DMS153 treated with DMSO at 0.1 percent for 48 hours (cell line): ENCODE results near the gene TOR4A.

Experiments
- DNase-seq: peaks from one replicate; lab custom pipeline; 2025; ENCODE audit not compliant: unreplicated experiment; lab: John Stamatoyannopoulos, UW

TOR4A gene

DNA sequence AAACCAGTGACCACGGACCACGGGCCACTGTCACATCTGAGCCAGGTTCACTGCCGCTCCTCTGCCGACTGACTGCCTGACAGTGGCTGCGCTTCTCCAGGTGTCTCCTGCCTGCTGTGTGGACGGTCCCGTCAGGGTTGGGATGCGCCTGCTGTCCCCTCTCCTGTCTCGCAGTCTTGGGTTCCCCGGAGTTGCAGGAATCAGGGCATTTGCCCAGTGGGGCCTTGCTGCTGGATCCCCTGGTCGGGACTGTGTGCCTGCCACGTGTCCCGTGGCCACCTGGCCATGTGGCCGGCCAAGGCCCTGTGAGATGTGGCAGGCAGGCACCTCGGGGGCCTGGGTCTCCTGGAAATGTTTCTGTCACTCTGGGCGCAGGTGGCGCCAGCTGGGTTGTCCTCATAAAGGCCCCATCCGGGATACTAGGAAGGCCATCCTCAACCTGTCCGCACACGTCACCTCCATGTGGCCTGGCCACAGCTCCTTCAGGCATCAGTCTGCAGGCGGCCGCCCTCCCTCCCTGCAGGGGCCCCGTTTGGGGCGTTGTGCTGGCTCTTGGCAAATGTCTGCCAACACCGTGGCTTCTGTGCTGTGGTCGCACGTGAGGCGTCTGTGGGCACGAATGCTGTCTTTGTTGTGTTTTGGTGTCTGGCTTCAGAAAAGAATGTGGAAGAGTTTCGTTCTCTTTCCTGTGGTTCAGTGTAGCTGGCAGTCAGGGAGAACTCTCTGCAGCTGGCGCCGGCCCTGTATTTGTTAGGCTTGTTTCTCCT lies 6.4 kb upstream of the TOR4A start:
- no peak for DNase-seq

GRCh38 chr9:137271696-137272076 lies 5.8 kb upstream of the TOR4A start:
- DNase-seq = no peak

GRCh38 chr9:137272241-137273094 lies 5.1 kb upstream of the TOR4A start:
- no peak for DNase-seq

GRCh38 chr9:137273095-137273490 lies 4.4 kb upstream of the TOR4A start:
- DNase-seq = no peak

GRCh38 chr9:137273611-137274320 lies 3.8 kb upstream of the TOR4A start:
- DNase-seq = no peak

DNA sequence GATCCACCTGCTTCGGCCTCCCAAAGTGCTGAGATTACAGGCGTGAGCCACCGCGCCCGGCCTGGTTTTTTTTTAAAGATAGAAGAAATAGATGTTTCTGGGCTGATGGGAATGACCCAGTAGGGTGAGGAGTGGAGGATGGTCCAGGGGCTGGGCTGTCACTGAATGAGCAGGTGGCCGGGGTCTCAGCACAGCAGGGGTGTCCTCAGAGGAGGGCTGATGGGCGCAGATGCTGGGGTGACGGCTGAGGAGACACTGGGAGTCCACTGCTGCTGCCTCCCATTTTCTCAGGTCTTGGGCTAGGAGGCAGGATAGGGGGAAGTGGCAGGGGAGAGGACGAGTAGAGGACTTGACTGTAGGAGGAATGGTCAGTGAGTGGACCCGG lies 2.3 kb upstream of the TOR4A start:
- no peak for DNase-seq

DNA sequence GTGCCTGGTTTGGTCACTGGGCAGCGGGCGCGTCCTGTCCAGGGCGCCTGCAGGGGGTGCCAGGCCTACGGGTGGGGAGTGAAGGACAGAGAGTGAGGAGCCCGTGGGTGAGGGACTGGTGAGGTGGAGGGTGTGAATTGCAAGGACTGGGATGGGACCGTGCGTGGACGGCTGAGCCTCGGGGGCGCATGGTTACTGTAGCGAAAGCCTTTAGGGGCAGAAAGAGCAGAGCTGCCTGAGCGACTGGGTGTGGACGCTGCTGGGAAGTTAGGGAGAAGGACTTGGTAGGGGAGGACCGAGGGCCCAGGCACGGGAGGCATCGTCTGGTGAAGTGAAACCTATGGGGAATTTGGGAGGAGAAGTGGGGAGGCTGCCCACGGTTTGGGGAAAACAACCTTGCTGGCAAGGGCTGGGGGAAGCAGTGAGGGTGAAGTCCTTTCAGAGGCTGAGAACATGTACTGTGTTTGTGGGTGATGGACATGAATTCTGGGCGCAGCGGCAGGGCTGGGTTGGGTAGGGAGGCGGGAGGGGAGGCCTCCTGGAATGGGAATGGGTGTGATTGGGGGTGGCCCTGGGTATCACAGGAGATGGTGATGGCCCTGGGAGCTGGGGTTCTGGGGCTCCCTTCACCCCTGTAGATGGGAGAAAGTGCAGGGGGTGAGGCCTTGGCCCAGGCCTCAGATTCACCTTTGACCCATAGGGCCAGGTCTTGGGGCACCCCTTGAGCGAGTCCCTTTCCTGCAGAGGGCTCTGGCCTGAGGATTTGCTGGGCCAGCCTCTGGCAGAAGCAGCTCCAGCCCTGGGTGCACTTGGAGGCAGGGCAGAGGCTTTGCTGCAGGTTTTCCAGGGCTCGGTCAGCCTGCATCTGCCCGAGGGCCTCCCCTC lies 1.7 kb upstream of the TOR4A start:
- DNase-seq = no peak

DNA sequence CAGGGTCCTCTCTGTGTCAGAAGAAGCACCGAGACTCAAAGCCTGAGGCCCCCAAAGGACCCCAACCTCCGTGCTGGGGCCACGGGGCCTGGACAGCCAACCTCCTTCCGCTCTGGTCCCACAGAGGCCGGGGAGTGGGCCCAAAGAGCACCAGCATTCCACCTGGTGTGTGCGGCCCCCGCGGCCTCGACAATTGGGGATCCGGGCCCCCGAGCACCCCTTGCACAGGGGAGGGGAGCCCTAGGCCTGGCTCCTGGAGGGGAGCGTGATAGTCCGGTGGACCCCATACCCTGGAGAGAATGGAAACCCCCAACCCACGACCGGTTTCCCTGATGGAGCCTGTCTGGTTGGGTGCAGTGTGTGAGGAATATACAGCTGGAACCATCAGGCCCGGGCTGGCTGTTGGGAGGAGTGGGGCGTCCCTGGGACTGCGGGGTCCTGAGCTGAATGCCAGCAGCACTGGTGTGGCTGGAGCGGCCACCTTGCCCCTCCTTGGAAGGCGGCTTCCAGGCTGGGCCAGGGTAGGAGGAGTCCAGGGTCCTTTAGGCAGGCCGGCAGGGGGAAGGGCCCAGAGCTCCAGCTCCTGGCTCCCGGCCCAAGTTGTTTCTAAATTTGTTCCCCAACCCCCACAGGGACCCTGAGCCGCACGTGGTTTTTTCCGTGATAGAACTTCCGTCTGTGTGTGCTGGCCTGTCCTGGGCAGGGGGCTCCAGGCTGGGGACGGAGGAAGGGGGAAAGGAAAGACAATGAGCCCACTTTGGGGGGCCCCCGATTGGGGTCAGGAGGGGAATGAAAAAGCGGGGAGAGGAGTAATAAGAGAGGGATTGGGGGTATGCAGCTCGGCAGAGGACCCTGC lies 825 bp upstream of the TOR4A start:
- DNase-seq = no peak

DNA sequence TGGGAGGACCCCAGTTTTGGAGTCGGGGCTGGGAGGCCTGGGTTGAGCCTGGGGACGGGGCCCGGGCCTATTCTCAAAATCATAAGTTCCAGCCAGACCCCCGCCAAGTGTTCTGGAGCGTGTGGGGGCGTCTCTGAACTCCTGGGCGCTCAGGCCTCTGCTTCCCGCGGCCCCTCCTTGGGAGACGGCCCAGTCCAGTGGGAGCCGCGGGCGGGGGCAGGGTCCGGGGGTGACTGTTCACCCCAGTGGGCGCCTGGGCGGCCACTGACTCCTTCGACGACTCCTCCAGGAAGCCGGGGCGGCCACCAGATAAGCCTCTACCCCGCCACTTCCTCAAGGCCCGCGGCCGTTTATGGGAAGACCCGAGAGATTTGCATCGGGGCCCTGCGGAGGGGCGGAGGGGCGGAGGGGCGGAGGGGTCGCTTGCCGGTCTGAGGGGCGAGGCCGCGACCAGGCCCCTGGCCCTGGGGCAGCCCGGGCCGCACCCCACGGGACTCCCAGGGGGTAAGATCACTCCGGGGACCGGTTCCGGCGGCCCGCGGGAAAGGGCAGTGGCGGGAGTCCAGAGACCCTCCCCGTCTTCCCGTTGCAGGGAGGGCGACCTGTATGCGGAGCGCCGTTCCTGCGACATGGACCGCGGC lies 655 bp downstream of the TOR4A start:
- DNase-seq = no peak

DNA sequence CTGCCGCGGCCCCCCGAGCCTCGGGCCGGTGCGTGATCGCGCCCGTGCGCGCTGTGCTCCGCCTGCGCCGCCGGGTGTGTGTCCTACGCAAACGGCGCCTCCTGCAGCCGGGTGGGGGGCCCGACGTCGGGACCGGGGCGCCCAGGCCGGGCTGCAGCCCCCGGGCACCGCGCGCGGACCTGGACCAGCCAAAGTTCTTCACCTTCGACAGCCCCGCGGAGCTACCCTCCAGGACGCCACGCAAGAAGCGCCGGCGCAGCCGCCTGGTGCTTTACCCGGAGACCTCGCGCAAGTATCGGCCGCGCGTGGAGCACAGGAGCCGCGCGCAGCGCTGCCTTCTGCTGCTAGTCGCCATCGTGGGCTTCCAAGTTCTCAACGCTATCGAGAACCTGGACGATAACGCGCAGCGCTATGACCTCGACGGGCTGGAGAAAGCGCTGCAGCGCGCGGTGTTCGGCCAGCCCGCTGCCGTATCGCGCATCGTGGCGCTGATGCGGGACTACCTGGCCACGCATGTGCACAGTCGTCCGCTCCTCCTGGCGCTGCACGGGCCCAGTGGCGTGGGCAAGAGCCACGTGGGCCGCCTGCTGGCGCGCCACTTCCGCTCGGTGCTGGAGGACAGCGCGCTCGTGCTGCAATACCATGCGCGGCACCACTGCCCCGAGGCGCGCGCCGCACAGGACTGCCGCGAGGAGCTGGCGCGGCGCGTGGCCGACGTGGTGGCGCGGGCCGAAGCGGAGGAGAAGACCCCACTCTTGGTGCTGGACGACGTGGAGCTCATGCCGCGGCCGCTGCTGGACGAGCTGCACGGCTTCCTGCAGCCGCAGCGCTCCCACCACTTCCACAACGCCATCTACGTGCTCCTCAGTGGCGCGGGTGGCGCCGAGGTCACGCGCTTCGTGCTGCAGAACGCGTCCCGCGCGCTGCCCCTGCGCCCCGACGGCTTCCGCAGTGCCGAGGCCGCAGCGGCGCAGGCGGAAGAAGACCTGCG lies 1.5 kb downstream of the TOR4A start:
- DNase-seq = no peak

DNA sequence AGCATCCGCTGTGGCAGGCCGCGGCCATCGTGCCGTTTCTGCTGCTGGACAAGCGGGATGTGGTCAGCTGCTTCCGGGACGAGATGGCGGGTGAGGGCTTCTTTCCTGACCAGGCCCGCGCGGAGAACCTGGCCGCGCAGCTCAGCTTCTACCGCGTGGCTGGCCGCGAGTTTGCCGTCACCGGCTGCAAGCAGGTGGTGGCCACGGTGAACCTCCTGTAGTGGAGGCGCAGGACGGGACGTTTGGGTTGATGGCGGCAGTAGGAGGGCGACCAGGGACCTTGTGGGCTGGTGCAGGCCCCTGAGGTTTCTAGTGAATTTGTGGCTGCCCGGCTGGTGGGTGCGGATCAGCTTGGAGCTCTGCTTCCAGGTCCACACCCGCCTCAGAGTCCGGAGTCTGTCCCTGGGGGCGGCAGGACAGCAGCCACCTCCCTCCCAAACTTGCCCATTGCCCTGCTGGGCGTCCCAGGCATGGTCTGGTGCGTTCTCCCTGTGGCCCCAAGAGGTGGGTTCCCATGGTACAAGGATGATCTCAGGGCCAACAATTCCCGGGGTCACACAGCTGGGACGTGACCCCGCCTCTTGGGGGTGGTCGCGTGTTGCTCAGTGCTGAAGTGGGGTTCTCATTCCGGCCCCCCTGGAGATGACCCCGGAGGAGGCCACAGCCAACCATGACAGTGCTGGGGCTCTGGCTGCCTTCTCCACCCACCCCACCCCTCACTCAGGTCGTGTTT lies 2.4 kb downstream of the TOR4A start:
- no peak for DNase-seq

GRCh38 chr9:137280474-137281344 lies 3.2 kb downstream of the TOR4A start:
- DNase-seq = no peak

DNA sequence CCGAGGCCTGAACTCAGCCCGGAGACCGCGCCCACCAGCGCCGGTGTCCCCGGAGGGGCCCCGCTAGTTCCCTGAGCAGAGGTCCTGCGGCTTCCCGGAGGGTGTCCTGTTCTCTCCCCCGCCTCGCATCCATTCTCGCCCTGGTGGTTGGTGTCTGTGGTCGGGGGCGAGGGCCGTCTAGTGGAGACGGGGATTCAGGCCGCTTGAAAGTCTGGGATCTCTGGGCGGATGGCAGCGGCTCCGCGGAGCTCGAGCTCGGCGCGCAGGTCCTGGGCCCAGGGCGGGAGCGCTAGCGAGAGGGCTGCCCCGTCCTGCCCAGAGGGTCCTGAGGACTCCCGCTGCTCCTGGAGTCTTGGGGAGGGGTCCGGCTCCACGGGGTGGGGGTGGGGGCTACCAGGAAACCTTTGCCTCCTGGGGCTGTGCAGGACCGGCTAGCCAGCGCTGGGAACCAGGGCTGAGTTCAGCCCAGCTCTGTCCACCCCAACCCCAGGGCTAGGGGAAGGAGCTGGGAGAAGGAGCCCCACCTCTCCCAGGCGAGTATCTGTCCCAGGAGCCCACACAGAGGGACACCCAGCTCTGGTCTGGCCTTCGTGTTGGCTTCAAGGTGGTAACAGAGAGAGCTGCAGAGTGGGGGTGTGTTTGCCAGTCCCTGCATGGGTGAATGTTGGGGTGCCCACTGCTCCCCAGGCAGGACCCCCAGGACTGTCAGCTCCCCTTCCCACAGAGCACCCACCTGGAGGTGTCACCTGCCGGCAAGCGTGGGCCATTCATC lies 4.0 kb downstream of the TOR4A start:
- no peak for DNase-seq

DNA sequence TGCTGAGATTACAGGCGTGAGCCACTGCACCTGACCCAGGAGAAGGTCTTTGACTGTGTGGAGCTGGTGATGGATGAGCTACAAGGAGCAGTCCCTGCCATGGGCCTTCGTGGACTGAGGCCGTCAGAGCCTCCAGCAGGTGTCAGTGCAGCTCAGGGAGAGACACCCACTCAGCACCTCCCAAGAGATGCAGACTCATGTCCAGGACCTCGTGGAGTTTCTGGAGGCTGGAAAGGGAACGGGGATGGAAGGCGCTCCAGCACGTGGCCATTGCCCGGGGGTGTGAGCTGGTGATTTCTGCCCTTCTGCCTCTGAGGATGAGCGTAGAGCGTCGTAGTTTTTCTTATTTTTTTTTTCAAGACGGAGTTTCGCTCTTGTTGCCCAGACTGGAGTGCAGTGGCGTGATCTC lies 9.5 kb downstream of the TOR4A start:
- DNase-seq = peak; percentile 39

- DNase-seq = no peak
Measured at GRCh38 chr9:137293094-137293481, 15.6 kb downstream of the TOR4A start.
